Measurements from ENCODE around the gene BCL6. TPM values are rescaled to one million over a fixed set of nuclear protein-coding genes. Genes with fewer than 3 reads are reported as not detected.

Gene BCL6
- total RNA-seq, 4 donors from 2014 or later: 7.4 to 79.2 (median 25.7) TPM

DNA sequence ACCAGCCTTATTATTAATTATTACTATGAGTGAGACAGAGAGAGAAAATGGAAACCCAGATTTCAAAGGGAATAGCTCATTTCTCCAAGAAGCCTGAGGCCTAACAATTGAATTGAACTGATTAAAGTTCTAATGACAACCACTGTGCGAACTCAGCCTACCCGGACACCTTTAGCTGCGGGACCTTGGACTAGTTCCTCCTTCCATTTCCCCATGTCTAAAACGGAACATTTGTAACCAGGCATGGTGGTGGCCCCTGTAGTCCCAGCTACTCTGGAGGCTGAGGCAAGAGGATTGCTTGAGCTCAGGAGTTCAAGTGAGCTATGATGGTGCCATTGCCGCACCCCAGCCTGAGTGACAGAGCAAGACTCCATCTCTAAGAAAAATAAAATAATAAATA is 26.5 kb downstream of the BCL6 start:
- TF ChIP-seq, protein P1, sequence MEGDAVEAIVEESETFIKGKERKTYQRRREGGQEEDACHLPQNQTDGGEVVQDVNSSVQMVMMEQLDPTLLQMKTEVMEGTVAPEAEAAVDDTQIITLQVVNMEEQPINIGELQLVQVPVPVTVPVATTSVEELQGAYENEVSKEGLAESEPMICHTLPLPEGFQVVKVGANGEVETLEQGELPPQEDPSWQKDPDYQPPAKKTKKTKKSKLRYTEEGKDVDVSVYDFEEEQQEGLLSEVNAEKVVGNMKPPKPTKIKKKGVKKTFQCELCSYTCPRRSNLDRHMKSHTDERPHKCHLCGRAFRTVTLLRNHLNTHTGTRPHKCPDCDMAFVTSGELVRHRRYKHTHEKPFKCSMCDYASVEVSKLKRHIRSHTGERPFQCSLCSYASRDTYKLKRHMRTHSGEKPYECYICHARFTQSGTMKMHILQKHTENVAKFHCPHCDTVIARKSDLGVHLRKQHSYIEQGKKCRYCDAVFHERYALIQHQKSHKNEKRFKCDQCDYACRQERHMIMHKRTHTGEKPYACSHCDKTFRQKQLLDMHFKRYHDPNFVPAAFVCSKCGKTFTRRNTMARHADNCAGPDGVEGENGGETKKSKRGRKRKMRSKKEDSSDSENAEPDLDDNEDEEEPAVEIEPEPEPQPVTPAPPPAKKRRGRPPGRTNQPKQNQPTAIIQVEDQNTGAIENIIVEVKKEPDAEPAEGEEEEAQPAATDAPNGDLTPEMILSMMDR (IDR thresholded peaks at IDR 0.05): no peak
- no peak for TF ChIP-seq POLR2A (IDR thresholded peaks at IDR 0.05)
- Histone ChIP-seq H3K36me3 (peaks cover 0 to 28% (median 0%) of the 10 kb centered on the region in 3 donors), H3K4me3 (no peak overlapping the region), H3K9me3 (no peaks in the 10 kb centered on the region), H3K27me3 (no peaks in the 10 kb centered on the region), H3K27ac (no peak overlapping the region), H3K4me1 (no peaks in the 10 kb centered on the region)
- DNase-seq: no peak

DNA sequence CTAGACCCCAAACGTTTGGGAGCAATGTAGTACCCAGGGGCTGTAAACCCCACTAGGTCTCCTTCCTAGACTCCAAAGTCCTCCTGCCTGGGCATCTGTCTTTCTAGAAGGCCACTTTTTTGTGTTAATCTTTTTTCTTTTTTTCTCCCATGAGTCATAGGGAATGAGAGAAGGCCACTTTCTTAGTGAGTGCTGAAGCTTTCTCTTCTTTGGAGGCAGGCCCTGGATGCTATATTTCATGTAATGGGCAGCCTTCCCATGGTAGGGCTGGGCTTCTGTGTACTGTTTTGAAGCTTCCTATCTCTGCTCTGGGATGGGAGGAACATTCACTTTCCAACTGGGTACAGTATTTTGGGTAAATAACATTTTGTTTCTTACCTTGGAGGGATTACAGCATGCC is 27.7 kb downstream of the BCL6 start:
- TF ChIP-seq, protein P1 (IDR thresholded peaks at IDR 0.05): no peak
- no peak for TF ChIP-seq POLR2A (IDR thresholded peaks at IDR 0.05)
- H3K27me3 ChIP-seq: no peaks in the 10 kb centered on the region
- no peak overlapping the region for H3K4me3 ChIP-seq
- H3K36me3 ChIP-seq: peaks cover 0 to 16% (median 0%) of the 10 kb centered on the region in 3 donors
- DNase-seq: no peak
- H3K4me1 ChIP-seq: no peaks in the 10 kb centered on the region
- H3K9me3 ChIP-seq: no peaks in the 10 kb centered on the region
- no peak overlapping the region for H3K27ac ChIP-seq

DNA sequence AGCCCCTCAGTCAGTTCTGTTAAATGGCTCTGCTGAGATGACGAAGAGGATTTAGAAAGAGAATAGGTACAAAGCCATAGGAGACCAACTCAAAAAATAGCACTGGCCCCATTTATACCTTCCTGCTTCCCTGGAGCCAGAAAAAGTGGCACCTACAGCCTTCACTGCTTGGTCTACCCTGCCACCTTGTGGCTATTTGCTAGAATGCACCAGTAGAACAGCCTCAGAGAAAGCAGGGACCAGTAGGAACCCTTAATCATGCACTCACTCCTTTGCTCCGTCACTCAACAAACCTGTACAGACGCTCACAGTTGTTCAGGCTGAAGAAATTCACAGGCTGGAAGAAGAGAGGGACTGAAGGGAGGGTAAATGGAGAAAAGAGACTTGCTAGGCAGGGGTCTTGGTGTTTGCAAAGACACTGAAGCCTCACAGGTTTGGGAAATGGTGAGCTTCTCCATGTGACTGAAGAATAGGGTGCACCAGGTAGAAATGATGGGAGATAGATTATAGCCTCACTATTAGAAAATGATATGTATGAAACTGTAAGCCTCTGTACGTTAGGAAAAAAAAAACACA is 30.8 kb downstream of the BCL6 start:
- H3K4me1 ChIP-seq: no peaks in the 10 kb centered on the region
- no peaks in the 10 kb centered on the region for H3K9me3 ChIP-seq
- no peaks in the 10 kb centered on the region for H3K36me3 ChIP-seq
- no peak for TF ChIP-seq POLR2A (IDR thresholded peaks at IDR 0.05)
- TF ChIP-seq, protein P1 (IDR thresholded peaks at IDR 0.05): peak; percentile 70 to 96 (median 91)
- no peak overlapping the region for H3K27ac ChIP-seq
- DNase-seq: peak in 2 of 3 donors; percentile 64 to 91
- no peak overlapping the region for H3K4me3 ChIP-seq
- no peaks in the 10 kb centered on the region for H3K27me3 ChIP-seq

DNA sequence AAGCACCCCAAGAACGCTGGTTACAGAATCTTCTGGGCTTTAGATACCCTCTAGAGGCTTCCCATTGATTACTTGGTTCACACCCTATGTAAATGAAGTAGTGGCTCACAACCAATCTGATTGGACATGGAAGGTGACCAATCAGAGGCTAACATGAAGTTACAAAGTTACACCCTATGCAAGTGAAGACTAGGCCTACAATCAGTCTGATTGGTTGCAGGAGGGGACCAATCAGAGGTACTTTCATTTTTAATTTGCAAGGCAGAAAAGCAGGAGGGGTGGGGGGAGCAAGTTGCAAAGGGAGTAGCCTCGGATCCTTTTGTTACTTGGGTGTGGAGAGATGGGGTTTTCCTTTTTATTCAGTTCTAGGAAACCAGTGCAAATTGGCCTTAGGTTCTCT is 31.8 kb downstream of the BCL6 start:
- Histone ChIP-seq H3K4me3 (no peak overlapping the region), H3K4me1 (no peaks in the 10 kb centered on the region), H3K36me3 (no peaks in the 10 kb centered on the region), H3K9me3 (no peaks in the 10 kb centered on the region), H3K27ac (no peak overlapping the region), H3K27me3 (no peaks in the 10 kb centered on the region)
- TF ChIP-seq, protein P1 (IDR thresholded peaks at IDR 0.05): no peak
- no peak for TF ChIP-seq POLR2A (IDR thresholded peaks at IDR 0.05)
- no peak for DNase-seq

DNA sequence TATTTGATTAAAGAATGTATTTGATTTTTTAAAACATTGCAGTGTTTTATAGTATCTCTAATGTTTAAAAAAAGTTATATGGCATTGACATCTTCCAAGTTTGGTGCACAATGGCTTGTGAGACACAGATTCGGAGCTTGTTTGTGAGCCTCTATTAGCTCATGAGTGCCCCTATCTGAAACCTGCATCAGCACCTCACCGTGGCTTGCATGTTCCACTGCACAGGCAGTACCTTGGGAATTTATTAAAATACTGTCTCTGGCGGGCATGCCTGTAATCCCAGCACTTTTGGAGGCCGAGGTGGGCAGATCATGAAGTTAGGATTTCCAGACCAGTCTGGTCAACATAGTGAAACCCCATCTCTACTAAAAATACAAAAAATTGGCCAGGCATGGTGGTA is 36.1 kb downstream of the BCL6 start:
- DNase-seq: no peak
- Histone ChIP-seq H3K4me3 (no peak overlapping the region), H3K4me1 (no peaks in the 10 kb centered on the region), H3K9me3 (no peaks in the 10 kb centered on the region), H3K27me3 (no peaks in the 10 kb centered on the region), H3K36me3 (no peaks in the 10 kb centered on the region), H3K27ac (no peak overlapping the region)
- TF ChIP-seq, protein P1 (IDR thresholded peaks at IDR 0.05): no peak
- no peak for TF ChIP-seq POLR2A (IDR thresholded peaks at IDR 0.05)

DNA sequence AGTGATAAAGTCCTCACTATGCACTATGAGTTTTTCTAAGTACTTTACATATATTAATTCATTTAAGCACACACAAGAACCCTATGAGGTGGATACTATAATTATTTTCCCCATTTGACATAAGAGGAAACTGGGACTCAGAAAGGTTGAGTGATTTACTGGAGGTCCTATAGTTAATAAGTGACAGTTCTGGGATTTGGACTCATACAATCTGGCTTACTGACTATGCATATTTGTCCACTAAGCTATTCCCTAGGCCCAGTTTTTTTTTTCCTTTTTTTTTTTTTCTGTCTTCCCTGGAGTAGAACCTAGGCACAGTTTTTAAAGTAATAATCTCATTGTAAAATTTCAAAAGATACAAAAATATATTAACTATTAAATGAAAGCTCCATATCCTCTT is 36.6 kb downstream of the BCL6 start:
- TF ChIP-seq, protein P1 (IDR thresholded peaks at IDR 0.05): no peak
- no peak for TF ChIP-seq POLR2A (IDR thresholded peaks at IDR 0.05)

More for the DNA sequence above, 36.6 kb downstream of the BCL6 start:
- Histone ChIP-seq H3K27me3 (no peaks in the 10 kb centered on the region), H3K27ac (no peak overlapping the region), H3K9me3 (no peaks in the 10 kb centered on the region), H3K4me3 (no peak overlapping the region), H3K36me3 (no peaks in the 10 kb centered on the region), H3K4me1 (no peaks in the 10 kb centered on the region)
- no peak for DNase-seq
